AG10803 (cell line): ENCODE results near the gene BLVRA.
"Not testable (repeated sequence)": the region's sequence is repeated elsewhere in the genome, so short reads cannot be mapped to it uniquely, and the experiment has no call there.

Experiments
- DNase-seq: peaks from one replicate; pipeline ENCODE4 v3.0.0; 2010; ENCODE audit warnings: low read depth
- H3K4me3 ChIP-seq: 2 replicates; pipeline ENCODE4 v1.5.1; 2011; ENCODE audit warnings: mild to moderate bottlenecking, low read length, control low read depth
- TF ChIP-seq, protein P1 (sequence below): conservative IDR thresholded peaks from 2 replicates; pipeline ENCODE4 v1.5.1; 2011; ENCODE audit warnings: mild to moderate bottlenecking, low read length, control low read depth, inconsistent platforms

The BLVRA gene

DNA sequence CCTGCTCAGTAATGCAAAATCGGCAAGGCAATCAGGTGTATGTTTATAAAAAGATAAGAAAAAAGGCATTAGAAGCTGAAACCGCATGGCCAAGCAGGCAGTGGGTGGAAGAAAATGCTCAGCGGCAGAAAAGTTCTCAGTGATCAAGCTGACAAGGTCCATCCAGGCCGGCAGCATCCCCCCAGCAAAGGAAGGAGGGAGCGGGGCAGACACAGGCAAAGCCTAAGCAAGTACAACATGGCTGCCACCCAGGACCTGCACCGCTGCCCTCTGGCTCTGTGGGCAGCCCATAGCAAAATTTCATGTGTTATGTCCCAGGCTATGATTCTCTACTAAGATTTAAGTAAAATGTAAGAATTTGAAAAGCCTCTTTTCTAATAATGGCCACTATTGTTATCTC lies 65.5 kb downstream of the BLVRA start:
- TF ChIP-seq, protein P1, sequence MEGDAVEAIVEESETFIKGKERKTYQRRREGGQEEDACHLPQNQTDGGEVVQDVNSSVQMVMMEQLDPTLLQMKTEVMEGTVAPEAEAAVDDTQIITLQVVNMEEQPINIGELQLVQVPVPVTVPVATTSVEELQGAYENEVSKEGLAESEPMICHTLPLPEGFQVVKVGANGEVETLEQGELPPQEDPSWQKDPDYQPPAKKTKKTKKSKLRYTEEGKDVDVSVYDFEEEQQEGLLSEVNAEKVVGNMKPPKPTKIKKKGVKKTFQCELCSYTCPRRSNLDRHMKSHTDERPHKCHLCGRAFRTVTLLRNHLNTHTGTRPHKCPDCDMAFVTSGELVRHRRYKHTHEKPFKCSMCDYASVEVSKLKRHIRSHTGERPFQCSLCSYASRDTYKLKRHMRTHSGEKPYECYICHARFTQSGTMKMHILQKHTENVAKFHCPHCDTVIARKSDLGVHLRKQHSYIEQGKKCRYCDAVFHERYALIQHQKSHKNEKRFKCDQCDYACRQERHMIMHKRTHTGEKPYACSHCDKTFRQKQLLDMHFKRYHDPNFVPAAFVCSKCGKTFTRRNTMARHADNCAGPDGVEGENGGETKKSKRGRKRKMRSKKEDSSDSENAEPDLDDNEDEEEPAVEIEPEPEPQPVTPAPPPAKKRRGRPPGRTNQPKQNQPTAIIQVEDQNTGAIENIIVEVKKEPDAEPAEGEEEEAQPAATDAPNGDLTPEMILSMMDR: no peak
- no peak for DNase-seq
- no peak overlapping the region for H3K4me3 ChIP-seq

DNA sequence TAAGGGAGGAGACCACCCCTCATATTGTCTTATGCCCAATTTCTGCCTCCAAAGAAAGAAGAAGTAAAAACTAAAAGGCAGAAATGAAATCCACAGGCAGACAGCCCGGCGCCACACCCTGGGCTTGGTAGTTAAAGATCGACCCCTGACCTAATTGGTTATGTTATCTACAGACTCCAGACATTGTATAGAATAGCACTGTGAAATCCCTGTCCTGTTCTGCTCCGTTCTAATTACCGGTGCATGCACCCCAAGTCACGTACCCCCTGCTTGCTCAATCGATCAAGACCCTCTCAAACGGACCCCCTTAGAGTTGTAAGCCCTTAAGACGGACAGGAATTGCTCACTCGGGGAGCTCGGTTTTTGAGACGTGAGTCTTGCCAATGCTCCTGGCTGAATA lies 66.0 kb downstream of the BLVRA start:
- not testable (repeated sequence) for H3K4me3 ChIP-seq, DNase-seq

DNA sequence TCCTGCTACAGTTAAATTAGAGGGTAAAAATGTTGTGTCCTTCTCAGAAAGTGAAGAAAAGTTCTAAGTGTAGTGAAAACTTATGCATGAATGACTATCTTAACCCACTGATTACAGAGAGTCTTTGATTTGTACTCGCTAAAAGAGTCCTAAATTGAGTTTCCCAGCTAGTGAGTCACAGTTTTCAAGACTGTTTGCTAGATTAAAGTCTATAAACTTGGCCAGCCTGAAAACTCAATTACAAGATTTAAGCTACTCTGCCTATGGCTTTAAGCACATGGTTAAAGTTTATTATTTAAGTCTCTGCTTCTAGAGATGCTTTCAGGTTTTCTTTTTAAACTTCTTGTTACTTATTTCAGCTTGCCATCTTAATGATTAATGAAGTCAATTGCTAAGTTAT lies 66.5 kb downstream of the BLVRA start:
- H3K4me3 ChIP-seq: no peak overlapping the region
- no peak for DNase-seq
- TF ChIP-seq, protein P1: no peak

DNA sequence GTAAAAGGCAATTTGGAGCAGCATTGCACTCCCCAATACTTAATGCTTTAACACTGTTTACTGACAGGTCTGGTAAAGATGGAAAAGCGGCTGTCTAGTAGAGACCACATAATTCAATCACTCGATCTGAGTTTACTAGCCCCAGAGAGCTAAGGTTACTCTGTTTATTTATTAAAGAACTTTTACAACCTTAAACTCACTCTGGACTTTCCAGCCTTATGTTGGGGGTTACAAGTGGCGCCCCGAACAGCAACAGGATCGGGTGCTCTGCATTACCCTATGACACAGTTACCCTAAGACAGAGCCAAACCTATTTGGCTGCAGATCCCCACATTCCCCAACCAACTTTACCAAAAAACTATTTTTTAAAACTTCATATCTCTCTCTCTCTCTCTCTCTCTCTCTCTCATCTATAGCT lies 66.9 kb downstream of the BLVRA start:
- no peak overlapping the region for H3K4me3 ChIP-seq
- no peak for DNase-seq
- TF ChIP-seq, protein P1: no peak

DNA sequence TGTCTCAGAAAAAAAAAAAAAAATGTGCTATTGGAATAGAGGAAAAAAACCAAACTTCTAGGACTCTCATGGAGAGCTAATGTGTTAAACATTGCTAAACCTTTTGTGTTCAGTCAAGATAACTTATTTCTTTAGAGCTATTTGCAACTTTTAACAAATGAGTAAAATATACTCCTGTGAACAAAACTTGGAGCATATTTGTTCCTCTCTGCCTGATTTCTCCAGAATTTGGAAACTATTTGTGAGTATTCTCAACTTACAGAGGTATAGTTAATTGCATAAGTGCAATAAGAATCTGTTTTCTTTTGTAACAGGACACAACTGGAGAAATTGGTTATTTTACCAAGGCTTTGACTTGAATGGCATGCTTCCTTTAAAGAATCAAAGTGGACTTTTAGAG lies 72.4 kb downstream of the BLVRA start:
- not testable (repeated sequence) for DNase-seq, H3K4me3 ChIP-seq

DNA sequence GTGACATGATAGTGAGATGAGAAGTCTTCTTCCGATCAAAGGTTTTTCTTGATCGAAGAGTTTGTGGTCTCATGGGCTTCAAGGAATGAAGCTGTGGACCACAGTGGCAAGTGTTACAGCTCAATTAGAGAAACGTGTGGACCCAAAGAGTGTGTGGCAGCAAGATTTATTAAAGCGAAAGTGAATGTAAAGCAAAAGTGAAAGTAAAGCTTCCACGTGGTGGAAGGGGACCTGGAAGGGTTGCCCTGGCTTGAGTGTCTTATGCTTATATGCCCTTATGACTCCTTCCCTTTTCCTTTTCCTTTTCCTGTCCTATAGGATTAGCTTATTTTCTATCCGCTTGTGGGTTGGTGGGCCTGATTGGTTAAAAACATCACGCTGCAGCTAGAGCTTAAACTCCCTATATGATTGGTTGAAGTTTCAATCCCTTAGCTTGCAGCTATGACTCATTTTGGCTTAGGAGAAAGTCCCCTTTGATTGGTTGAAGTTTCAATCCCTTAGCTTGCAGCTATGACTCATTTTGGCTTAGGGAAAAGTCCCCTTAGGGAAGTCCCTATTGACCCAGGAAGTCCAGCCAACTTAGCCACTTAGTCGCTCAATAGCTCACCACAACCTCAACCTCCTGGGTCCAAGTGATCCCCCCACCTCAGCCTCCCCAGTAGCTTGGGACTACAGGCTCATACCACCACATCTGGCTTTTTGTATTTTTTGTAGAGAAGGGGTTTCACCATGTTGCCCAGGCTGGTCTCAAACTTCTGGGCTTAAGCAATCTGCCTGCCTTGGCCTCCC lies 76.2 kb downstream of the BLVRA start:
- DNase-seq: peak; percentile 39
- H3K4me3 ChIP-seq: peak overlapping the region; percentile 33
- TF ChIP-seq, protein P1: no peak

DNA sequence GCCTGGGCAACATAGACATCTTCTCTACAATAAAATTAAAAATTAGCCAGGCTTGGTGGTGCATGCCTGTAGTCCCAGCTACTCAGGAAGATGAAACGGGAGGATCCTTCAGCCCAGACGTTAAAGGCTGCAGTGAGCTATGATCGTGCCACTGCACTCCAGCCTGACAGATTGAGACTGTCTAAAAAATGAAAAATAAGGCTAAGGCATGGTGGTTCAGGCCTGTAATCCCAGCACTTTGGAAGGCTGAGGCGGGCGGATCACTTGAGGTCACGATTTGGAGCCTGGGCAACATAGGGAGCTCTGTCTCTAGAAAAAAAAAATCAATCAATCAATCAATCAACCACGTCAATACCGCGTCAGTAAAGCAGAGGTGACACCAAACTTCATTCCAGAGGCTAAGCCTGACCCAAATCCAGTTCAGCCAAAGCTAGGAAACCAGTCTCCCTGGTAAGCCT lies 79.8 kb downstream of the BLVRA start:
- TF ChIP-seq, protein P1: no peak
- H3K4me3 ChIP-seq: no peak overlapping the region
- no peak for DNase-seq

DNA sequence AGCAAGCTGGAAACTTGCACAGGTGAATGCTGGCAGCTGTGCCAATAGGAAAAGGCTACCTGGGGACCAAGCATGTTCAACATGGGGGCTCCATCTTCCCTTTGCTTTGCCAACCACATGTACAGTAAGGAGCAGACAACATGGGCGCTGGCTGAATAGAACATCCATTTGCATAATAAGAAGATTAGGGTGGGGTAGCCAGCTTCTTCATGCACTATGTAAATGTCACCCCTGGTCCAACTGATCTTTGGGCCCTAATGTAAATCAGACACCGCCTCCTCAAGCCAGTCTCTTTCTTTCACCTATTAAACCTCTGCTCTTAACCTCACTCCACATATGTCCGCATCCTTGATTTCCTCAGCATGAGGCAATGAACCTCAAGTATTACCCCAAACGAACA lies 84.8 kb downstream of the BLVRA start:
- no peak for DNase-seq
- no peak overlapping the region for H3K4me3 ChIP-seq
- TF ChIP-seq, protein P1: no peak
